HG02885 (cell line): ENCODE measurements around the gene IL1R2.

Experiments
- ATAC-seq: cut with Tn5 transposase; IDR thresholded peaks from one replicate; pipeline ENCODE4 v1.9.1; 2021; ENCODE audit warnings: mild to moderate bottlenecking; ENCODE audit not compliant: unreplicated experiment, poor library complexity

Gene IL1R2

DNA sequence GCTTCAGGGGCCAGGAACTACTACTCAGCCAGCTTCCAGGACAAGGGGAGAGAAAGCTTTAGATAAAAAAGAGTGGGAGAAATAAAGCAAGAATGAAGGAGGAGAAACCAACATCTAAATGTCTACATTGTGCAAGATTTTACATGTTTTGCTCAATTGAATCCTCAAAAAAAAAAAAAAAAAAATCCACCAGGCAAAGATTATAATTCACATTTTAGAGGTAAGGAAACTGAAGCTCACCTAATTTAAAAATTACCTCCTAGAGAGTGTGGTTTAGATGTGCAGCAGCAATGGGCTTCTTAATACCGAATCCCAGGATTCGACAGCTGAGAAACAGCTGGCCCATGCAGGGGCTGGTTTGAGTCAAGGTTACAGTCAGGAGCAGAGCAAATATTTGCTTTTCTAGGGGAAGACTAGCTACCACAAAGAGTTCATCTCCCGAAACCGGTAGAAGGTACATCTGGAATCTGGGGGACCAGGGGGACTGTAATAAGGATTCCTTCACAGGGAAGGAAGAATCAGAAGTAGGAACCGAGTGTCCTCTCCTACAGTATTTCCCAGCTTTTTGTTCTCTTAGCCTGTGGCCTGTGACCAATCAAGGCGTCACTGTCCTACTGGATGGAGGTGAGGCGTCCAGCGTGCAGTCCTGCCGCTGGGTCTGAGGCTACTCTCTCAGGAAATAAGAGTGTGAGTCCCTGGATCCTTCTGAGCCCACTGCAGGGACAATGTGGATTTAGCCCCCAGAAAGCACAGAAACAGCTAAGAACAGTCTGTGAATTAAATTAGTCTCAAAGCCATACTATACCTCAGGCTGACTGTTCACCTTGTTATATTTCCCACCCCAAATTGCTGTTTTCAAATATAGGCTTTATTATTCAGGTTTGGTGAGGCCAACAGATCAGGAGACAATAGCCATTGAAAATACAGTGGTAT is 42.3 kb downstream of the IL1R2 start:
- no peak for ATAC-seq

DNA sequence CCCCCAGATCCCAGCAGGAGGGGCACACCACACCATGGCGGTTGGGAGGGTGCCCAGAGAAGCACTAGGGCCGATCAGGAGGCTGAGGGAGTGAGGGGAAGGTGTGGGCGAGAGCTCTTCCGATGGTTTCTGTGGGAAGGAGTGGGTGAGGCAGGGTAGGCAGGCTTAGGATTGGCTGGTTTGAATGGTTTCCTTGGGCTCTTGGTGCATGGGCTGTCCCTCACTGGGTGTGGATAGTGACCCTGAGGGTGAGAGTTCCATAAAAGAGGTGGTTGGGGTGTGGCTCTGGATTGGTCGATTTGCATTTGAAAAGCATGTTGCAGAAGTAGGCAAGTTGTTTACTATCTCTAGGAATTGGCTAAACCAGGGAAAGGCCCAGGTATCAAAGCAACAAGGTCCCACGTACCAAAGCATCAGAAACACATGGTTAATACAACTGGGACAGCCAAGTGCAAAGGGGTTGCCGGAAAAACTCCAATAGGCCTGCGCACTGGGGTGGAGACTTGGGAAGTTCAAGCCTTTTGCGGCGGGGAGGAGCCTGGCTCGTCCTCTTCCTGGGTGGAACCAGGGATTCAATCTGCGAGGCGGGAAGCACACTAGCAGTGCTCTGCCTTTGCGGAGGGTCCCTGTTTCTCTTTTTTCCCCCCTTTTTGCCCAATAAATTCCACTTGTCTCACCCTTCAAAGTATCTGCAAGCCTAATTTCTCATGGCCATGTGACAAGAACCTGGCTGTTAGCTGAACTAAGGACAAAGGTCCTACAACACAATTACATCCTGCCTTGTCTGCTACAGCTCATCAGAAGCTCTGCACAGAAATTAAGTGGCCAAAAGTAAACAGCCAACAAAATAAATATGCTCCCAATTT is 43.2 kb downstream of the IL1R2 start:
- ATAC-seq: no peak

DNA sequence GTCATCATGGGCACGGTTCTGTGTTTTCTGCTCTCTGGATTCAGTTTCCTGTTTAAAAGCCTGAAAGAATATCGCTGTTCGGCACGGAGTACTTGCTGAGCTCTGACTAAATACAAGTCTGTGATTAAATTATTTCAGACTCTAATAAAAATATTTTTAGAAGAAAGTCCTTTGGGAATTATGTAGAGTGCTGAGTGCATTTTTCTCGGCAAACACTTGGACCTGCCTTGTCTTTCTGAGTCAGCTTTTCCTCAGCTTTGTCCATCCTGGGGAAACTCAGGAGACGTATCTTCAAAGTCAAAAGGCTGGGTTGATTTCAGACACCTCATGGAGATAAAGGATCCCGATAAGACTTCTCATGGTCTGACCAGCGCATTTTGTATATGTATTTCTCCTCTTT is 45.9 kb downstream of the IL1R2 start:
- ATAC-seq: no peak

DNA sequence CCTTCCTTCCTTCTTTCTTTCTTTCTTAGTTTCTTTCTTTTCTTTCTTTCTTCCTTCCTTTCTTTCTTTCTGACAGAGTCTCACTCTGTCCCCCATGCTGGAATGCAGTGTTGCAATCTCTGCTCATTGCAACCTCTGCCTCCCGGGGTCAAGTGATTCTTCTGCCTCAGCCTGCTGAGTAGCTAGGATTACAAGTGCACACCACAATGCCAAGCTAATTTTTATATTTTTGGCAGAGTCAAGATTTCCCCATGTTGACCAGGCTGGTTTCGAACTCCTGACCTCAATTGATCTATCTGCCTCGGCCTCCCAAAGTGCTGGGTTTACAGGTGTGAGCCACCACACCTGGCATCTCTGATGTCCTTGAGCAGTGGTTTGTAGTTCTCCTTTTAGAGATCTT is 48.5 kb downstream of the IL1R2 start:
- ATAC-seq: no peak

DNA sequence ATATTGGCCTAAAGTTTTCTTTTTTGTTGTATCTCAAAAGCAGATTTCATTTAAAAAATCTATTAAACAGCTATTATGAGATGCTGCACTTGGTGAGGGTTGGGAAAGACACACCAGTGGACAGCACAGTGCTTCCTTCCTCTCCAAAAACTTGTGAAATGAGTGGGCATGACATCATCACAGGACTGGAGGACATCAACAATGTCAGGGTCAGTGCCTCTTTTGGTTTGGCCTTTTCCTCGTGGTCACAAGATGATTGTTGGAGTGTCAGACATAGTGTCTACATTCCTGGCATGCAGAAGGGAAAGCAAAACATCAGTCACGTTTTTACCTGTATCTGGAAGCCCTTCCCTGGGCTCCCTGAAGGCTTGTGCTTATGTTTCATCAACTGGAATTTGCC is 49.6 kb downstream of the IL1R2 start:
- ATAC-seq: no peak

DNA sequence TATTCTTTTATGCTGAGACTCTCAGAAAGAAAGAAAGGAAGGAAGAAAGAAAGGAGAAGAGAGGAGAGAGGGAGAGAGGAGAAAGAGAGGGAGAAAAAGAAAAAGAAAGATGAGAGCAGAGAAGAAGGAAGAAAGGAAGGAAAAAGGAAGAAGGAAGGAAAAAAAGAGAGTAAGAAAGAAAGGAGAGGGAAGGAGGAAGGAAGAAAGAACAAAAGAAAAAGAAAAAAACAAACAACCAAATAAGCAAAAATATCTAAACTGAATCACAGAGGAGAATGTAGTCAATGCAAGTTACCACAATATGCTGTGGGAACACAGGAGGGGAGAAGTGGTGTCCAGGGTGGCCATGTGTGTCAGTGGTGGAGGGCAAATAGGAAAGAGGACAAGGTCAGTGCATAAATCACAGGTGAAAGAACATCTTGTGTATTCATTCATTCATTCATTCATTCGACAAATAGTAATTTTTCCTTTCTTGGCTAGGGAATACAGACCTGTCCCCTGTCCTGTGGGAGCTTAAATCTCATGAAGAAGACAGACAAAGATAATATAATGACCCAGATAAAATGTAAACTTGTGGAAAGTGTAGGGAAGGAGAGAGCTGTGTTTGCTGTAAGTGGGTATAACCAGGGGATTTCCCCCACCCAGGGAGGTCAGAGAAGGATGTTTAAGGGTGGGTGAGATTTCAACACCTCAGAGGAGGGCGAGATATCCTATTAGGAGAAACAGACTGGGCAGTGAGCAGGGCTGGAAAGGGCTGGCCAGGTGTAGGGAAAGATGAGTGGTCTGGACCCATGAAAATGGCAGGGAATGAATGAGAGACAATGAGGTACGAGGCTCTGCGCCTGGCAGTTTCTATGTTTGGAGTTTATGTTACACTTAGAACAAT is 50.7 kb downstream of the IL1R2 start:
- no peak for ATAC-seq

DNA sequence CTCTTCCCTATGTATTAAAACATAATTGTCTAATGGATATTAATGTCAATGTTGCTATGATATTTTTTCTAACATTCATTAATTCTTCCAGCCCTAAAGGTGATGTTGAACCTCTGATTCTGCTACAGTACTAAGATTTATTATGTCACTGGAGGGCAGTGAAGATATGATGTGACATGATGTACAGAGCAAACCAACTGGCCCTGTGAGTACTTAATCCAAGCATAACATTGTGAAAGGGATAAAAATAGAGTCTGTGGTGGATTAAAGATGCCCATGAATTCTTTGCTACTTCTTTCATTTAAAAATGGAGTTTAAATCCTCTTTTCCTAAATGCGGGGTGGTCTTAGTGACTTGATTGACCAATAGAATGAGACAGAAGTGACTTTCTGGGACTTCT is 51.8 kb downstream of the IL1R2 start:
- no peak for ATAC-seq

DNA sequence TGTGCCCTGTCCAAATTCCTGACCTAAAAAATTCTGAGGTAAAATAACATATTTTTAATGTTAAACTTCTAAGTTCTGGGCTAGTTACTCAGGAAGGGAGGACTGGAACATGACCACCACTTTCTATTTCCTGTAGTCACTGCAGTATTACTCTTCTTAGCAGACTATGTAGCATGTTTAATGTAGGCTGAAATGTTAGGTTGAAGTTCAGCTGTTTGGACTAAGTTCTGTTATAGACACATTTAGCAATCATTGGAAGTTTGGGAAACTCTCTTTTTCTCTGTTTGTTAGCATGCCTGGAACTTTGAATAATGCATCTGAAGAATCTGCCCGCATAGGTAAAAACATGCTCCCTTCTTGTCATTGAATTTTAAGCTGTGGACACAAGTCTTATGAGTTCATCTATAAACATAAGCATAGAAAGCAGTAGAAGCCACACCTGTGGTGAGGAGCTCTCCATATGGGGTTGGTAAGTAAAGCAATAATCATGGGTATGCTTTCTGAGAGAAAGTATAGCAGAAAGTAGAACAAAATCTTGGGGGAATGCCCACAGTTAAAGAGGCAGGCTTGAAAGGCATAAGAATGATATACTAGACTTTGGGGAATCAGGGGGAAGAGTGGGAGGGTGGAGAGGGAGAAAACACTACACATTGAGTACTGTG is 52.6 kb downstream of the IL1R2 start:
- ATAC-seq: no peak

DNA sequence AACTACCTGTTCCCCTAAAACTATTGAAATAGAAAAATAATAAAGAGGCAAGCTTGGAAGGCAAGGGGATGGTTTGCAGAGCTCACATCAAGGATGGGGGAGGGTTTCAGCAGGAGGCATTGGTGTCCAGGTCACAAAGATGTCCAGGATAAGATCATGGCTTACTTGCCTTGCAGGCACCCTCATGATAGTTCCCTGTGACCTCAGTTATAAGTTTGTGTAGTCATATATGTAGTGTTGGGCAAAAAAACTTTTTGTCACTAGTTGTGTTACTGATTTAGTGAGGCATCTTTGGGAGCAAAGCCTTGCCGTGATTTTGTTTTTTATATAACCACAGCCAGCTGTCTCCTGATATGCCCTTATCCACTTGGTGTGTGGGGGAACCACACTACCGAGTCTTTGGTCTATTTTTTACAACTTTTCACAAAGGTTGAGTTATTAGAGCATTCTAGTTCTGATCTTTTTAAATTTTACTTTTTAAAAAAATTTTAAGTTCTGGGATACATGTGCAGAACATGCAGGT is 53.3 kb downstream of the IL1R2 start:
- ATAC-seq: no peak

DNA sequence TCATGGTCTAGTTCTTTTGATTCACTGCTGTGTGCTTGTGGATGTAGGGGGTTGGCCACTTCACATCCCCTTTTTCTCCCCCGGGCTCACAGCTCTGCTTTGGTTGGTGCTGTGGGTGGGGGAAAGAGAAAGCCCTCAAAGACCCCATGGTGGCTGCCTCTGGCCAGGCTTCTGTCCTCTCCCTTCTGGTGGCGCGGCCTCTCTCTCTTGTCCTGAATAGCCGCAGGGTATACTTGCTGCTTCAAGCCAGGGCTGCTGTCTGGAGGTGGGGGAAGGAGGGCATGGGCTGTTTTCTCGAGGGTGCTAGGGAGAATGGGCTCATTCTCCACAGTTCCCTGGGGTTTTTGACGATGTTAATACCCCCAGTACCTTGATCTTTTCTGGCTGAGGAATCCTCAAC is 53.9 kb downstream of the IL1R2 start:
- ATAC-seq: no peak

DNA sequence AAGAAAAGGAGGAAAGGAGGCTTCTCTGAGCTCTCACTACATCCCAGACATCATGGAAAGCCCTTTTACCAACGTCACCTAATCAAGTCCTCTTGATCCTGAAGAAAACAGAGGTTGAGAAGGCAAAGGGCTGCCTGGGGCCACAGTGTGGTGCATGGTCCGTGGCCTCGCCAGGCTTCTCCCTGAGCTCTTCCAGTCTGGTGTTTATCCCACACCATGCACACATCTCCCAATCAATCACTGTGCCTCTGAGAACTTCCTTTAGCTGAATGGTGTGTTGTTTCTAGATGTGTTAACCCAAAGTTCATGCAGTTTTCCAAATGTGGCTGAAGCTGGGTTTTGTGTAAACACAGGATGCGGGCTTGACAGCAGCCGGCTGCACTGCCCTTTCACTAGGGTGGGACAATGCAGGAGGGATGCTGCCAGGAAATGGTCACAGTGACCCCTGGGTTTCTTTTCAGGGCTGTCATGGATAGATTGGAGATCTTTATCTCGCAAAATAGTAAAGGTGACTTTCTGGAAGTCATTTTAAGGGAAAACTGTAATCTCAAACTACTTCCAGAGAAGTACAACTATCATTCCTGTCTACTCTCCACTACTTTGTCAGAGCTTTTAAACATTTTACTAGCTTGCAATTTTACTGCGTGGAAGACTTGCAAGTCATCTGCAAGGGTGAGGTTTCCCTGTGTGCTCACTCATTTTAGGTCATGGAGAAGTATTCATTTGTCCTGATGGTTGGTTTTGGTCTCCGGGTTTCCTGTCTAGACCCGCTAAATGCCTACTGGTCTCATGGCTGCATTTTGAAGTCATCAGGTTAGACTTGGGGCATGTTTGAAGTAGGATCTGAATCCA is 54.6 kb downstream of the IL1R2 start:
- no peak for ATAC-seq

DNA sequence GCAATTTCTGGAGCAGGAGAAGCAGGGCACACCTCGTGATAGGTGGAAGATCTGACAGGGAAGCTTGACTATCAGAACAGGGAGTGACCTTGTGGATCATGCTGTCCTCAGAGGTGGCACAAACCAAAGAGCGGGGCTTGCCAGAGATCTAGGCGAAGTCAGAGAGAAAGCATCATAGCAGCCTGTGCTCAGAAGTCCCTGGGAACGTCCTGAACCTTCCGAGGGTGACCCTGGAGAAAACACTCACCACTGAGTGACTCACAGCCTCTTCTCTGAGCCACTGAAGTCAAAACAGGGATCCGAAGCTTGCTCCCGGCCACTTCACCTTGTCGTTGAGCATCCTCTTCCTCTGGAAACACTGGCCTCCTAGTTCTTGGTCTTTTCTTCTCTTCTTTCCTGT is 56.7 kb downstream of the IL1R2 start:
- ATAC-seq: no peak

DNA sequence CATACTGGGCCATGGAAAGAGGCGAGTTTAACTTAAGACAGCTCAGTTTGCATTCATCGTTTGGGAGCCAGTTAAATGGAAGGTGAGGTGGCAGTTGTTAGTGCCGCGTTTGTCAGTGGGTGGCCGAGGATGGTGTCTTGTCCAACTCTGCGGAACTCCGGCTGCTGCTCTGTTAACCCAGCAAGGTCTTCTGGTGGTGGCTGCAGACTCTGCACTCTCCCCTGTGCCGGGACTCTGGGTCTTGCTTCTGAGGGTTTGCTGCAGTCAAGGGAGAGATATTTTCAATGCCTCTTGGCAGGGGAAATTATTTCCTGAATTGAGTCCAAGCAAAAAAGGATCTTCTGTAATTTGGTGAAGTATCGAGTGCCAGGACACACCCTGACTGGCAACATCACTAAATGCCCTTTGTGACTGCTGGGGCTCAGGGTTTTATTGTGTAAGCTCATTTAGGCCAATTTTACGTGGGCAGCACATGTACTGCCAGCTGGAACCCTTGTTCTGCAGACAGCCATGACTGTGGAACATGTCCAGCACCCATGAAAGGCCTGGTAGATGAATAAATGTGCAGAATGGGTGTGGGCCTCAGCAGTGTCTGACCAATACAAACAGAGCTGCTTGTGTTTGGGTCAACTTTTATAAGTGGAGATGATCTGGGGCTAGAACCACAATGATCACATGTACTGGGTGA is 58.1 kb downstream of the IL1R2 start:
- ATAC-seq: no peak

DNA sequence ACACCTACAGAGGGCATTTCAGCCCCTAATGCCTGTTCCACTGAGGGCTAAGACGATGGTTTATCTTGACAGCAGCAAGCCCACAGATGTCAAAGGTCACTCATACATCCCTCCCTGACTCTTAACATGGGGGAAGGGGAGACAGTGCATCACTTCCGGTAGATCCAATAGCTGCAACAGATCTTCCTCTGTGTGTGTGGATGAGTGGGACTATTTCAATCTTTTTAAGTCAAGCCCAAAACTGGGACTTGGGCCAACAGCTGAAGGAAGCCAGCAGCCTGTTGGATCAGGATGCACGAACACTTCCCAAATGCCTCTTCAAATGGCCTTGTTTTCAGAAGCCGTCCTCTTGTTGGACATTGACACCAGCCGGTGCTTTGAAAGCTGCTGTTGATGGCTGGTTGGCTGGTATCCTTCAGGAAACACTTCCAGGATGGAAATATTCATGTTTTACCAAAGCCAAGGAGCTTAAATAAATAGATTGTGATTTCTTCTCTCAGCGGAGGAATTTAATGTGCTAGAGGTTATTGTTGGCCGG is 59.2 kb downstream of the IL1R2 start:
- ATAC-seq: no peak

DNA sequence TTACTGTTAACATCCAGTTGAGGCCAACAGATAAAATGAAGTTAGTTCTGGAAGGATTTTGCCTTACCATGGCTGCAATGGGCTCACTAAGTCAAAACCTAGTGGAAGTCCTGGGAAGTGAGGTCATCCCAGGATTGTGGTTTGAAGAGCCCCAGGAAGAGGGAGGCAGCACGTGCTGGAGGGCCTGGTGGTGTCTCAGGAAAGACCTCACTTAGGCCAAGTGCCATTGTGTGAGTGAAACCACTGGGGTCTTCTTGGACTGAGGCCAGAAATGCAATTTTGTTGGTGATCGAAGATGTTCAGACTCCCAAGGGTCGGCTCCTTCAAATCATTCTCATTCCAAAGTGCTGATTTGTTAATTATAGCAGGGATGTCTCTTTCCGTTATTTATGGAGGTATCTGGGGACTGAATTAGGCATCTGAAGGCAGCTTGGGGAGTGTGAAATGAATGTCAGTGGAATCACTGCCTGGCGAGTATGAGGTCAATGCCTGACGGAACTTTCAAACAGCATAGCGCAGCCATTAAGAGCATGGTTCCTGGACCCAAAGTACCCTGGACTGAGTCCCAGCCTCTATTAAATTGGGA is 60.0 kb downstream of the IL1R2 start:
- no peak for ATAC-seq

DNA sequence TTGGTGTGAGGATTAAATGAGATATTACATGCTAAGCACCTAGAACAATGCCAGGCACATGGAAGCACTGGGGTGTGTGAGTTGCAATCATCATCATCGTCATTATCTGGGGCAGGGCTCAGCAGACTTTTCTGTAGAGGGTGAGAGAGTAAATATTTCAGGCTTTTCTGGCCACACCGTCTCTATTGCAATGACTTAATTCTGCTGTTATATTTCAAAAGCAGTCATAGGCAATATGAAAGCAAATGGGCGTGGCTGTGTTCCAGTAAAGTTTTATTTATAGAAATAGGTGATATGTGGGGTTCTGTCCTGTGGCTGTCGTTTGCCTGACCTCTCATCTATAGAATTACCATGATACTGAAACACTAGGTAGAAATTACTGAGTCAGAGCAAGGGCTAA is 60.6 kb downstream of the IL1R2 start:
- ATAC-seq: no peak

DNA sequence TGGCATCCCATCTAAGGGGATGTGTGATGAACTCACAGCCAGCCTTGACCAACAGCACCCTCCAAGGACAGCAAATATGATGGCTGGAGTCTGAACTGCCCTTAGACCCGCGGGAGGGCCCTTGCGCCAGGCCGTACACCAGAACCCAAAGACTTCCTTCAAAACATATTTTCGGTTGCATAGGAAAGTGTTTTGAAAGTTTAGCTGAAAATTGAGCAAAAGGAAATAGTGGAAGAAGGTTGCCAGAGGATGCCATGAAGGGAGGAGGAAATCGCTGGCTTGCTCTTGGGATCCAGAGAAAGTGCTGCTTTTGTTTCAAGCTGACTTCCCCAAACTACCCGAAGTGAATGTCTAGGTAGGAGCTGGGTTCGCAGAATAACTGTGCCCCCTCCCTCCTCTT is 61.3 kb downstream of the IL1R2 start:
- no peak for ATAC-seq
